SK-N-SH treated with all-trans-retinoic acid at 6 μM for 48 hours (cell line): ENCODE results near the gene FKBP9.
"Not testable (repeated sequence)": the region's sequence is repeated elsewhere in the genome, so short reads cannot be mapped to it uniquely, and the experiment has no call there.

Source experiments
- ATAC-seq: fragments of 200-7000 bp; cut with Tn5 transposase; 3 replicates; pipeline ENCODE4 v1.9.1; 2020; ENCODE audit warnings: mild to moderate bottlenecking, moderate library complexity
- ARNTL ChIP-seq: fragments of 450-650 bp; formaldehyde crosslinking; IDR thresholded peaks from 2 replicates; pipeline ENCODE4 v1.5.0; 2020; ENCODE audit warnings: low read depth, mild to moderate bottlenecking, moderate library complexity, borderline replicate concordance
- BACH2 ChIP-seq: fragments of 250-450 bp; sonication (Bioruptor Pico); IDR thresholded peaks from 2 replicates; pipeline ENCODE4 v1.9.0; 2021; ENCODE audit warnings: mild to moderate bottlenecking, borderline replicate concordance
- CSDC2 ChIP-seq: fragments of 250-450 bp; sonication (Bioruptor Pico); IDR thresholded peaks from 2 replicates; pipeline ENCODE4 v1.5.0; 2020; ENCODE audit warnings: mild to moderate bottlenecking, moderate library complexity
- ESRRG ChIP-seq: fragments of 250-450 bp; sonication (Bioruptor Pico); IDR thresholded peaks from 2 replicates; pipeline ENCODE4 v1.6.1; 2021; ENCODE audit warnings: mild to moderate bottlenecking
- GLIS3 ChIP-seq: fragments of 250-450 bp; sonication (Bioruptor Pico); IDR thresholded peaks from 2 replicates; pipeline ENCODE4 v1.5.0; 2020; ENCODE audit warnings: mild to moderate bottlenecking, moderate library complexity
- ISL1 ChIP-seq: fragments of 250-450 bp; sonication (Bioruptor Pico); IDR thresholded peaks from 2 replicates; pipeline ENCODE4 v2.1.2; 2022; ENCODE audit warnings: mild to moderate bottlenecking, moderate library complexity
- OSR1 ChIP-seq: fragments of 250-450 bp; sonication (Bioruptor Pico); IDR thresholded peaks from 2 replicates; pipeline ENCODE4 v1.8.0; 2022; ENCODE audit warnings: moderate library complexity, mild to moderate bottlenecking, inconsistent platforms
- PPARA ChIP-seq: fragments of 250-450 bp; sonication (Bioruptor Pico); IDR thresholded peaks from 2 replicates; pipeline ENCODE4 v1.5.0; 2020; ENCODE audit warnings: mild to moderate bottlenecking, borderline replicate concordance
- TOX ChIP-seq: fragments of 250-450 bp; sonication (Bioruptor Pico); IDR thresholded peaks from 2 replicates; pipeline ENCODE4 v1.8.0; 2021; ENCODE audit warnings: mild to moderate bottlenecking, moderate library complexity, borderline replicate concordance
- ZC3H10 ChIP-seq: fragments of 250-450 bp; sonication (Bioruptor Pico); IDR thresholded peaks from 2 replicates; pipeline ENCODE4 v1.5.1; 2021; ENCODE audit warnings: mild to moderate bottlenecking, moderate library complexity
- ZFP3 ChIP-seq: fragments of 250-450 bp; sonication (Bioruptor Pico); IDR thresholded peaks from 2 replicates; pipeline ENCODE4 v1.5.0; 2020; ENCODE audit warnings: mild to moderate bottlenecking, moderate library complexity
- ZNF565 ChIP-seq: fragments of 450-650 bp; formaldehyde crosslinking; conservative IDR thresholded peaks from 2 replicates; pipeline ENCODE4 v1.5.0; 2020; ENCODE audit warnings: low read depth, mild to moderate bottlenecking, moderate library complexity
- ZNF8 ChIP-seq: fragments of 450-650 bp; formaldehyde crosslinking; IDR thresholded peaks from 2 replicates; pipeline ENCODE4 v1.5.0; 2020; ENCODE audit warnings: mild to moderate bottlenecking, moderate library complexity
- TF ChIP-seq, protein P1 (sequence below): fragments of 250-450 bp; sonication (Bioruptor Pico); IDR thresholded peaks from 2 replicates; pipeline ENCODE4 v1.8.0; 2020; ENCODE audit warnings: mild to moderate bottlenecking, moderate library complexity, borderline replicate concordance
- TF ChIP-seq, protein P2 (sequence below): fragments of 250-450 bp; sonication (Bioruptor Pico); IDR thresholded peaks from 2 replicates; pipeline ENCODE4 v1.8.0; 2021; ENCODE audit warnings: low read depth, mild to moderate bottlenecking, moderate library complexity, borderline replicate concordance
- TF ChIP-seq, protein P3 (sequence below): fragments of 250-450 bp; sonication (Bioruptor Pico); IDR thresholded peaks from 2 replicates; pipeline ENCODE4 v1.5.1; 2021; ENCODE audit warnings: mild to moderate bottlenecking, moderate library complexity
- TF ChIP-seq, protein P4 (sequence below): fragments of 250-450 bp; sonication (Bioruptor Pico); IDR thresholded peaks from 2 replicates; pipeline ENCODE4 v1.5.1; 2020; ENCODE audit warnings: low read depth, mild to moderate bottlenecking, moderate library complexity
- TF ChIP-seq, protein P5 (sequence below): fragments of 250-450 bp; sonication (Bioruptor Pico); IDR thresholded peaks from 2 replicates; pipeline ENCODE4 v1.5.0; 2020; ENCODE audit warnings: mild to moderate bottlenecking, moderate library complexity

The FKBP9 gene

DNA sequence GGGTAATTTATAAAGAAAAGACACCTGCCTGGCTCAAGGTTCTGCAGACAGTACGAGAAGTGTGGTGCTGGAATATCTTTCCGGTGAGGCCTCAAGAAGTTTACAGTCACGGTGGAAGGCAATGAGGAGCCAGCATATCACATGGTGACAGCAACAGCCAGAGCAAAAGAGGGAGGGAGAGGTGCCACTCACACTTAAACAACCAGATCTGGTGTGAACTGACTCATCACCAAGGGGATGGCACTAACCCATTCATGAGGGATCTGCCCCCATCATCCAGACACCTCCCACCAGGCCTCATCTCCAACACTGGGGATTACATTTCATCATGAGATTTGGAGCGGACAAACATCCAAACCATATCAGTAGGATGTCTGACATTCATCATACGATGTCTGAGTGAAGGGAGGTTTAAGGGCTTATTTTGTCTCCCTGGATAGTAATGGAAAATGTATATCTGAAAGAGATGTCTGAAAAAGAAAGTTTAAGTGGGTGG is 42.2 kb upstream of the FKBP9 start:
- TF ChIP-seq GLIS3 (CRISPR knock-in tag), result no peak
- TF ChIP-seq ESRRG (CRISPR knock-in tag), result no peak
- no peak for TF ChIP-seq ZNF8 (CRISPR knock-in tag)
- TF ChIP-seq, protein P1, sequence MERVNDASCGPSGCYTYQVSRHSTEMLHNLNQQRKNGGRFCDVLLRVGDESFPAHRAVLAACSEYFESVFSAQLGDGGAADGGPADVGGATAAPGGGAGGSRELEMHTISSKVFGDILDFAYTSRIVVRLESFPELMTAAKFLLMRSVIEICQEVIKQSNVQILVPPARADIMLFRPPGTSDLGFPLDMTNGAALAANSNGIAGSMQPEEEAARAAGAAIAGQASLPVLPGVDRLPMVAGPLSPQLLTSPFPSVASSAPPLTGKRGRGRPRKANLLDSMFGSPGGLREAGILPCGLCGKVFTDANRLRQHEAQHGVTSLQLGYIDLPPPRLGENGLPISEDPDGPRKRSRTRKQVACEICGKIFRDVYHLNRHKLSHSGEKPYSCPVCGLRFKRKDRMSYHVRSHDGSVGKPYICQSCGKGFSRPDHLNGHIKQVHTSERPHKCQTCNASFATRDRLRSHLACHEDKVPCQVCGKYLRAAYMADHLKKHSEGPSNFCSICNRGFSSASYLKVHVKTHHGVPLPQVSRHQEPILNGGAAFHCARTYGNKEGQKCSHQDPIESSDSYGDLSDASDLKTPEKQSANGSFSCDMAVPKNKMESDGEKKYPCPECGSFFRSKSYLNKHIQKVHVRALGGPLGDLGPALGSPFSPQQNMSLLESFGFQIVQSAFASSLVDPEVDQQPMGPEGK (CRISPR knock-in tag), result no peak
- TF ChIP-seq BACH2 (CRISPR knock-in tag), result no peak
- no peak for TF ChIP-seq ZNF565
- TF ChIP-seq ZC3H10 (CRISPR knock-in tag), result no peak
- TF ChIP-seq, protein P2, sequence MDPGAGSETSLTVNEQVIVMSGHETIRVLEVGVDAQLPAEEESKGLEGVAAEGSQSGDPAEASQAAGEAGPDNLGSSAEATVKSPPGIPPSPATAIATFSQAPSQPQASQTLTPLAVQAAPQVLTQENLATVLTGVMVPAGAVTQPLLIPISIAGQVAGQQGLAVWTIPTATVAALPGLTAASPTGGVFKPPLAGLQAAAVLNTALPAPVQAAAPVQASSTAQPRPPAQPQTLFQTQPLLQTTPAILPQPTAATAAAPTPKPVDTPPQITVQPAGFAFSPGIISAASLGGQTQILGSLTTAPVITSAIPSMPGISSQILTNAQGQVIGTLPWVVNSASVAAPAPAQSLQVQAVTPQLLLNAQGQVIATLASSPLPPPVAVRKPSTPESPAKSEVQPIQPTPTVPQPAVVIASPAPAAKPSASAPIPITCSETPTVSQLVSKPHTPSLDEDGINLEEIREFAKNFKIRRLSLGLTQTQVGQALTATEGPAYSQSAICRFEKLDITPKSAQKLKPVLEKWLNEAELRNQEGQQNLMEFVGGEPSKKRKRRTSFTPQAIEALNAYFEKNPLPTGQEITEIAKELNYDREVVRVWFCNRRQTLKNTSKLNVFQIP (CRISPR knock-in tag), result no peak
- TF ChIP-seq, protein P3, sequence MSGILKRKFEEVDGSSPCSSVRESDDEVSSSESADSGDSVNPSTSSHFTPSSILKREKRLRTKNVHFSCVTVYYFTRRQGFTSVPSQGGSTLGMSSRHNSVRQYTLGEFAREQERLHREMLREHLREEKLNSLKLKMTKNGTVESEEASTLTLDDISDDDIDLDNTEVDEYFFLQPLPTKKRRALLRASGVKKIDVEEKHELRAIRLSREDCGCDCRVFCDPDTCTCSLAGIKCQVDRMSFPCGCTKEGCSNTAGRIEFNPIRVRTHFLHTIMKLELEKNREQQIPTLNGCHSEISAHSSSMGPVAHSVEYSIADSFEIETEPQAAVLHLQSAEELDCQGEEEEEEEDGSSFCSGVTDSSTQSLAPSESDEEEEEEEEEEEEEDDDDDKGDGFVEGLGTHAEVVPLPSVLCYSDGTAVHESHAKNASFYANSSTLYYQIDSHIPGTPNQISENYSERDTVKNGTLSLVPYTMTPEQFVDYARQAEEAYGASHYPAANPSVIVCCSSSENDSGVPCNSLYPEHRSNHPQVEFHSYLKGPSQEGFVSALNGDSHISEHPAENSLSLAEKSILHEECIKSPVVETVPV (CRISPR knock-in tag), result no peak
- TF ChIP-seq ZFP3, result no peak
- TF ChIP-seq, protein P4, sequence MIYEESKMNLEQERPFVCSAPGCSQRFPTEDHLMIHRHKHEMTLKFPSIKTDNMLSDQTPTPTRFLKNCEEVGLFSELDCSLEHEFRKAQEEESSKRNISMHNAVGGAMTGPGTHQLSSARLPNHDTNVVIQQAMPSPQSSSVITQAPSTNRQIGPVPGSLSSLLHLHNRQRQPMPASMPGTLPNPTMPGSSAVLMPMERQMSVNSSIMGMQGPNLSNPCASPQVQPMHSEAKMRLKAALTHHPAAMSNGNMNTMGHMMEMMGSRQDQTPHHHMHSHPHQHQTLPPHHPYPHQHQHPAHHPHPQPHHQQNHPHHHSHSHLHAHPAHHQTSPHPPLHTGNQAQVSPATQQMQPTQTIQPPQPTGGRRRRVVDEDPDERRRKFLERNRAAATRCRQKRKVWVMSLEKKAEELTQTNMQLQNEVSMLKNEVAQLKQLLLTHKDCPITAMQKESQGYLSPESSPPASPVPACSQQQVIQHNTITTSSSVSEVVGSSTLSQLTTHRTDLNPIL (CRISPR knock-in tag), result no peak
- TF ChIP-seq OSR1 (CRISPR knock-in tag), result no peak
- TF ChIP-seq PPARA (CRISPR knock-in tag), result no peak
- TF ChIP-seq CSDC2 (CRISPR knock-in tag), result no peak
- no peak for TF ChIP-seq ARNTL (CRISPR knock-in tag)
- no peak for TF ChIP-seq ISL1
- TF ChIP-seq, all 23 proteins: peak for 0
- no peak for ATAC-seq

DNA sequence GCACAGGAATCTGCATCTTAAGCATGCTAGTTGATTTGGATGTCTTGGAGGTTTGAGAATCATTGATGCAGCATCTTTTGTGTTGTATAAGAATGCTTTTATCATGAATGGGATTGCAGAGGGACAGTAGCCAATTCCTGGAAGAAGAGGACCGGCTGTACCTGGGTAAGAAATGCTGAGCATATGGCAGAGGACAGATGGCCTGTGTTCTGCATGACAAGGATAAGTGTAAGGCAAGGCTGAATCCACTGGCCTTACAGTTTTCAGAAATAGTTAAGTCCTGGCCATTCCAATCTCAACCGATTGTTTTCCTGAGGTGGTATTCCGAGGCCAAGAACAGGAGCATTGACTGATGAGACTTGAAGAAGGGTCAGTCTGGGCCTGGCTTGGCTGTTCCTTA is 41.2 kb upstream of the FKBP9 start:
- TF ChIP-seq ZNF565, result no peak
- TF ChIP-seq OSR1 (CRISPR knock-in tag), result no peak
- TF ChIP-seq, protein P5, sequence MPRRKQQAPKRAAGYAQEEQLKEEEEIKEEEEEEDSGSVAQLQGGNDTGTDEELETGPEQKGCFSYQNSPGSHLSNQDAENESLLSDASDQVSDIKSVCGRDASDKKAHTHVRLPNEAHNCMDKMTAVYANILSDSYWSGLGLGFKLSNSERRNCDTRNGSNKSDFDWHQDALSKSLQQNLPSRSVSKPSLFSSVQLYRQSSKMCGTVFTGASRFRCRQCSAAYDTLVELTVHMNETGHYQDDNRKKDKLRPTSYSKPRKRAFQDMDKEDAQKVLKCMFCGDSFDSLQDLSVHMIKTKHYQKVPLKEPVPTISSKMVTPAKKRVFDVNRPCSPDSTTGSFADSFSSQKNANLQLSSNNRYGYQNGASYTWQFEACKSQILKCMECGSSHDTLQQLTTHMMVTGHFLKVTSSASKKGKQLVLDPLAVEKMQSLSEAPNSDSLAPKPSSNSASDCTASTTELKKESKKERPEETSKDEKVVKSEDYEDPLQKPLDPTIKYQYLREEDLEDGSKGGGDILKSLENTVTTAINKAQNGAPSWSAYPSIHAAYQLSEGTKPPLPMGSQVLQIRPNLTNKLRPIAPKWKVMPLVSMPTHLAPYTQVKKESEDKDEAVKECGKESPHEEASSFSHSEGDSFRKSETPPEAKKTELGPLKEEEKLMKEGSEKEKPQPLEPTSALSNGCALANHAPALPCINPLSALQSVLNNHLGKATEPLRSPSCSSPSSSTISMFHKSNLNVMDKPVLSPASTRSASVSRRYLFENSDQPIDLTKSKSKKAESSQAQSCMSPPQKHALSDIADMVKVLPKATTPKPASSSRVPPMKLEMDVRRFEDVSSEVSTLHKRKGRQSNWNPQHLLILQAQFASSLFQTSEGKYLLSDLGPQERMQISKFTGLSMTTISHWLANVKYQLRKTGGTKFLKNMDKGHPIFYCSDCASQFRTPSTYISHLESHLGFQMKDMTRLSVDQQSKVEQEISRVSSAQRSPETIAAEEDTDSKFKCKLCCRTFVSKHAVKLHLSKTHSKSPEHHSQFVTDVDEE (CRISPR knock-in tag), result no peak
- no peak for TF ChIP-seq ARNTL (CRISPR knock-in tag)
- TF ChIP-seq, protein P3 (CRISPR knock-in tag), result no peak
- no peak for TF ChIP-seq TOX
- TF ChIP-seq, all 23 proteins: peak for 0

DNA sequence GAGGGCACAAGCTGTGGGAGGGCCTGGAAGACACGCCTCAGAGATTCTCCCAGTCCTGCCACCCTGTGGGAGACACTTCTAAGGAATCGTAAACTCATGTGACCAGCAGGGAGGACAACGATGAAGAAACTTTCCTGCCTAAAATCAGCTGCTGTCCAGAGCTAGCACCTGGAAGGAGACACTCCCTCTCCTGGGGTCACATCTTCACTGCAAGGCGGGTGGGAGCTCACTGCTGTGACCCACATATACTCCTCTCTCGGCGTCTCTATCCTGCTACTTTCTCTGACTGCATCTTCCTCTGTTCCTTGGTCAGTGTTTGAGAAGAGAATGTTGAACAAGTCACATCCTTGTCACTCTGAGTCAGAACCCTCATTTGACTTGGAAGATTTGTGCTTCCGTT is 40.2 kb upstream of the FKBP9 start:
- ATAC-seq, result not testable (repeated sequence)

More for the DNA sequence above, 41.2 kb upstream of the FKBP9 start:
- no peak for ATAC-seq
